Heart right ventricle (tissue), 16 donors: Measurements from ENCODE around the gene PNPLA8. TPM values are rescaled to one million over a fixed set of nuclear protein-coding genes. Genes with fewer than 3 reads are reported as not detected.
"Not testable (repeated sequence)": the region's sequence is repeated elsewhere in the genome, so short reads cannot be mapped to it uniquely, and the experiment has no call there.

ENCODE experiments used
- ATAC-seq, 8 donors: fragments of 200-7000 bp; cut with Tn5 transposase; one replicate each; pipeline ENCODE4 v1.9.1; 2020; ENCODE audit warnings: mild to moderate bottlenecking in 8 of 8, moderate library complexity in 8 of 8, moderate number of reproducible peaks in 1 of 8
- DNase-seq, 2 donors: peaks; one replicate each; pipeline ENCODE4 v3.0.0-alpha.2; 2020
- H3K27ac ChIP-seq, 10 donors: fragments of 200-600 bp; sonication (generic) in 2 of 10; one replicate each; pipeline versions ENCODE4 v1.5.0 to v1.8.0; 2020 to 2022; ENCODE audit warnings: mild to moderate bottlenecking in 3 of 10
- H3K27me3 ChIP-seq, 7 donors: fragments of 200-600 bp; one replicate each; pipeline ENCODE4 v1.8.0; 2021 to 2022; ENCODE audit warnings: mild to moderate bottlenecking in 2 of 7
- H3K36me3 ChIP-seq, 9 donors: fragments of 200-600 bp; sonication (generic) in 1 of 9; one replicate each; pipeline versions ENCODE4 v1.5.0 to v1.8.0; 2020 to 2022; ENCODE audit warnings: mild to moderate bottlenecking in 2 of 9
- H3K4me1 ChIP-seq, 9 donors: fragments of 200-600 bp; sonication (generic) in 1 of 9; one replicate each; pipeline versions ENCODE4 v1.5.0 to v1.8.0; 2020 to 2022; ENCODE audit warnings: mild to moderate bottlenecking in 4 of 9
- H3K4me3 ChIP-seq, 10 donors: fragments of 200-600 bp; sonication (generic) in 2 of 10; one replicate each; pipeline versions ENCODE4 v1.5.0 to v1.8.0; 2020 to 2022; ENCODE audit warnings: mild to moderate bottlenecking in 7 of 10, moderate library complexity in 2 of 10
- H3K9me3 ChIP-seq, 11 donors: fragments of 200-600 bp in 10 of 11; sonication (generic) in 2 of 11; one replicate each; pipeline versions ENCODE4 v1.5.0 to v1.8.0; 2013 to 2022; ENCODE audit warnings: mild to moderate bottlenecking in 2 of 11, control low read depth in 1 of 11, moderate library complexity in 1 of 11
- CTCF ChIP-seq, 9 donors: fragments of 200-600 bp; sonication (generic) in 2 of 9; IDR thresholded peaks; one replicate each; pipeline versions ENCODE4 v1.5.0 to v1.8.0; 2021 to 2022; ENCODE audit warnings: antibody characterized with exemption in 9 of 9, mild to moderate bottlenecking in 5 of 9, moderate library complexity in 1 of 9
- WGBS, 2 donors: extraction: QIAGEN DNeasy Blood & Tissue Kit; methylation state at CpG; one replicate each; pipeline ENCODE4 v1.1.7; 2013; ENCODE audit warnings: inconsistent platforms in 1 of 2; 5-methylcytosine and 5-hydroxymethylcytosine counted together
- intact Hi-C, 10 donors: fragments of 100-400 bp; cut with DNase I; formaldehyde crosslinking; loops; one replicate each; pipeline versions ENCODE4 v1.11.1 to v1.14.2; 2022
- polyA plus RNA-seq, 2 donors: library from polyadenylated mRNA; stranded (reverse); fragments of 200-250 nt; gene quantifications; one replicate each; pipeline ENCODE4 v1.2.3, GENCODE V29; 2013
- total RNA-seq, 10 donors: library from RNA; stranded (reverse); fragmentation: NEBNext Ultra II Directional in 3 of 10; extraction: Animal tissue kit (Norgen Biotek cat#: 25700) in 3 of 10; gene quantifications; one replicate each; pipeline versions ENCODE4 v1.2.1 to v1.2.4, GENCODE V29; 2021 to 2023
- donor health status: Arrhythmogenic right ventricular cardiomyopathy.
- donor health status: ischemic (EF 13 %, LVEDD 7.1; RV severe dilation, severe dysfunction).
- donor health status: healthy with polysubstance abuse.
- donor health status: DM: no; HTN: yes; CAD: no.
- donor health status: DM: no; HTN: no; CAD: no.
- donor health status: ischemic (EF 25% LVEDD 6.9; RV normal size, moderate dysfunction).
- donor health status: ischemic (EF 25% LVEDD 5.7; RV mildly dilated, moderate dysfunction).
- donor health status: healthy.
- donor health status: DM: yes; HTN: yes; CAD: no.
- donor health status: Ischemic cardiomyopathy.
- donor health status: ischemic (EF 35%, LVEDD 5.7; RV mildly dilated, moderate dysfunction).
- donor health status: nonischemic (EF 11% LVEDD 7.7; RV severe dilation, severe dysfunction).
- donor health status: DM: yes; HTN: yes; CAD: no.
- donor health status: PGD.
- donor health status: ischemic (EF 29% LVEDD 5.4; RV normal size, mild dysfunction).
- donor health status: nonischemic (EF 23%, LVEDD 6.1; RV moderate dilation, normal function).

Gene PNPLA8
- total and polyA plus RNA-seq, 12 donors = 13.2 to 39.9 (median 35.1) TPM

- DNase-seq (no peak), ATAC-seq (peak in 6 of 8 donors; percentile 42 to 80 (median 64))
- H3K9me3 ChIP-seq = peaks cover 0 to 35% (median 7%) of the 10 kb centered on the region in 11 donors
- TF ChIP-seq CTCF (IDR thresholded peaks at IDR 0.05) = no peak
- H3K27ac ChIP-seq = peak overlapping the region in 3 of 10 donors; percentile 7 to 30 (median 8)
- H3K4me3 ChIP-seq = no peak overlapping the region
- peaks cover 0 to 33% (median 12%) of the 10 kb centered on the region in 9 donors for H3K36me3 ChIP-seq
- 63 to 74% methylated on average over 4 of the region's 4 CpGs for WGBS, 2 donors
- H3K4me1 ChIP-seq = peaks cover 0 to 7% (median 0%) of the 10 kb centered on the region in 9 donors
- intact Hi-C loops = no loop called here
- no peaks in the 10 kb centered on the region for H3K27me3 ChIP-seq
These were observed 35.2 kb upstream of the PNPLA8 start for GRCh38 chr7:108561047-108561619.

GRCh38 chr7:108559253-108559652 lies 33.3 kb upstream of the PNPLA8 start:
- Histone ChIP-seq H3K4me1 (peaks cover 0 to 6% (median 0%) of the 10 kb centered on the region in 9 donors), H3K27me3 (no peaks in the 10 kb centered on the region), H3K4me3 (no peak overlapping the region), H3K9me3 (peaks cover 0 to 35% (median 7%) of the 10 kb centered on the region in 11 donors), H3K36me3 (peaks cover 0 to 15% (median 3%) of the 10 kb centered on the region in 9 donors), H3K27ac (no peak overlapping the region)
- ATAC-seq = no peak
- intact Hi-C loops = no loop called here
- no peak for DNase-seq
- no peak for TF ChIP-seq CTCF (IDR thresholded peaks at IDR 0.05)
- 92 to 93% methylated on average over 4 of the region's 4 CpGs for WGBS, 2 donors

- Histone ChIP-seq H3K36me3 (peaks cover 0 to 4% (median 0%) of the 10 kb centered on the region in 9 donors), H3K4me1 (peaks cover 0 to 6% (median 0%) of the 10 kb centered on the region in 9 donors), H3K27ac (no peak overlapping the region), H3K4me3 (no peak overlapping the region), H3K27me3 (no peaks in the 10 kb centered on the region), H3K9me3 (peaks cover 0 to 35% (median 7%) of the 10 kb centered on the region in 11 donors)
- DNase-seq (no peak), ATAC-seq (no peak)
- 97 to 99% methylated on average over 1 of the region's 1 CpG for WGBS, 2 donors
- intact Hi-C loops = no loop called here
- TF ChIP-seq CTCF (IDR thresholded peaks at IDR 0.05) = no peak
These were observed 31.7 kb upstream of the PNPLA8 start for GRCh38 chr7:108557617-108558016.

GRCh38 chr7:108557191-108557590 lies 31.3 kb upstream of the PNPLA8 start:
- Histone ChIP-seq H3K27me3 (no peaks in the 10 kb centered on the region), H3K27ac (no peak overlapping the region), H3K36me3 (peaks cover 0 to 4% (median 0%) of the 10 kb centered on the region in 9 donors), H3K9me3 (peaks cover 0 to 35% (median 7%) of the 10 kb centered on the region in 11 donors), H3K4me3 (no peak overlapping the region), H3K4me1 (peaks cover 0 to 6% (median 0%) of the 10 kb centered on the region in 9 donors)
- 98% methylated on average over 3 of the region's 3 CpGs for WGBS, 2 donors
- intact Hi-C loops = no loop called here
- ATAC-seq (no peak), DNase-seq (no peak)
- TF ChIP-seq CTCF (IDR thresholded peaks at IDR 0.05) = no peak

- H3K27ac ChIP-seq, H3K4me3 ChIP-seq, intact Hi-C loops, H3K27me3 ChIP-seq, ATAC-seq, H3K4me1 ChIP-seq, DNase-seq, H3K36me3 ChIP-seq: not testable (repeated sequence)
- peaks cover 0 to 35% (median 7%) of the 10 kb centered on the region in 11 donors for H3K9me3 ChIP-seq
These were observed 30.7 kb upstream of the PNPLA8 start for GRCh38 chr7:108556665-108557064.

GRCh38 chr7:108548141-108548896 lies 22.4 kb upstream of the PNPLA8 start:
- H3K27ac ChIP-seq, H3K27me3 ChIP-seq, intact Hi-C loops, H3K4me1 ChIP-seq, H3K4me3 ChIP-seq, H3K36me3 ChIP-seq, DNase-seq, ATAC-seq, H3K9me3 ChIP-seq: not testable (repeated sequence)
- WGBS, 2 donors = 69 to 70% methylated on average over 2 of the region's 2 CpGs
